Duodenal mucosa (tissue), 2 donors: ENCODE results near the gene ZBED4.

Experiments
- H3K27ac ChIP-seq: one replicate; pipeline ENCODE4 v1.7.0; 2013; ENCODE audit warnings: low read depth, low read length
- H3K27me3 ChIP-seq, 2 donors: one replicate each; pipeline ENCODE4 v1.7.0; 2013; ENCODE audit warnings: low read length in 2 of 2, control low read depth in 1 of 2; ENCODE audit not compliant: insufficient read depth in 2 of 2, control insufficient read depth in 1 of 2
- H3K36me3 ChIP-seq, 2 donors: one replicate each; pipeline ENCODE4 v1.7.0; 2013; ENCODE audit warnings: low read length in 2 of 2, control low read depth in 1 of 2; ENCODE audit not compliant: insufficient read depth in 2 of 2, control insufficient read depth in 1 of 2
- H3K4me1 ChIP-seq, 2 donors: one replicate each; pipeline ENCODE4 v1.7.0; 2013; ENCODE audit warnings: low read length in 2 of 2, control low read depth in 1 of 2; ENCODE audit not compliant: insufficient read depth in 2 of 2, control insufficient read depth in 1 of 2
- H3K4me3 ChIP-seq, 2 donors: one replicate each; pipeline ENCODE4 v1.7.0; 2013; ENCODE audit warnings: low read length in 2 of 2, low read depth in 1 of 2
- H3K9ac ChIP-seq, 2 donors: one replicate each; pipeline ENCODE4 v1.7.0; 2013; ENCODE audit warnings: low read length in 2 of 2, low read depth in 1 of 2
- H3K9me3 ChIP-seq, 2 donors: one replicate each; pipeline ENCODE4 v1.7.0; 2013; ENCODE audit warnings: low read length in 2 of 2, control low read depth in 1 of 2; ENCODE audit not compliant: control insufficient read depth in 1 of 2

The ZBED4 gene

DNA sequence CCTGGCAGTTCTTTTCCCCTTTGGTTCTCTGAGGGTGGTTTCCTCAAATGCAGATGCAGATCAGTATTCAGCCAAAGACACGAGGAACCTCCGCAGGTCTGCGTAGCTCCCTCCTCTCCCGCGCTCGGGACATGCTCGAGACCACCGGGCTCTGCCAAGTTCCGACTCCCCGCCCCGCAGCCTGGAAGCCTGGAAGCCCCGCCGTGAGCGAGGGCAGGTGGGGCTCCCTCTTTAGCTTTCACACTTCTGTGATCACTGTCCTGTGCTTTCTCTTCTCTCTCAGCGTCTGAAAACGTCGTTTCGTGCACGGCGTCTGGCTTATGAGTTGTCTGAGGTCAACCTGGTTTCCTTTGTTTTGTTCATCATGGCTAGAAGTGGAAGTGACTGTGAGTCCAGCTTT, 26.6 kb downstream of the ZBED4 start:
- Histone ChIP-seq H3K27me3 (no peaks in the 10 kb centered on the region), H3K4me3 (no peak overlapping the region), H3K36me3 (peaks cover 8 to 18% of the 10 kb centered on the region in 2 donors), H3K9ac (no peak overlapping the region), H3K4me1 (peaks cover 0 to 3% of the 10 kb centered on the region in 2 donors), H3K9me3 (no peaks in the 10 kb centered on the region), H3K27ac (no peak overlapping the region)

DNA sequence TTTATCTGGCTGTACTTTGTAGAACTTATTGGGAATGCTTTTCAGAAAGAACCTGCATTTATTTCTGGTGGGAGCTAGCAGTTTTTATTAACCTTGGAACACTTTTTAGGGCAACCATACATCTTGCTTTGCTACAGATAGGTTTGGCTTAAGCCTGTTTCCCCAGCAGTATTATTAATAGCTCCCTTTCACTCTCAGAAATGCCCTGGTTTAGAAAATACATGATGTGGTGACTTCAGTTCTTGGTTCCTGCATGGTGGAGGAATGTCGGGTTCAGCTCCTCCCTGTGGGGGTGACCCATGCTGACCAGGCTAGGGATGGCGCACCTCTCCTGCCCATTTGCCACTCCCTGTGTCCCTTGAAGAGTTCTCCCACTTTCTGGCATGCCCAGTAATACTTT, 28.2 kb downstream of the ZBED4 start:
- peaks cover 0 to 3% of the 10 kb centered on the region in 2 donors for H3K4me1 ChIP-seq
- H3K36me3 ChIP-seq, result peaks cover 18 to 32% of the 10 kb centered on the region in 2 donors
- H3K9ac ChIP-seq, result no peak overlapping the region
- no peaks in the 10 kb centered on the region for H3K9me3 ChIP-seq
- H3K4me3 ChIP-seq, result no peak overlapping the region
- H3K27ac ChIP-seq, result no peak overlapping the region
- H3K27me3 ChIP-seq, result no peaks in the 10 kb centered on the region

DNA sequence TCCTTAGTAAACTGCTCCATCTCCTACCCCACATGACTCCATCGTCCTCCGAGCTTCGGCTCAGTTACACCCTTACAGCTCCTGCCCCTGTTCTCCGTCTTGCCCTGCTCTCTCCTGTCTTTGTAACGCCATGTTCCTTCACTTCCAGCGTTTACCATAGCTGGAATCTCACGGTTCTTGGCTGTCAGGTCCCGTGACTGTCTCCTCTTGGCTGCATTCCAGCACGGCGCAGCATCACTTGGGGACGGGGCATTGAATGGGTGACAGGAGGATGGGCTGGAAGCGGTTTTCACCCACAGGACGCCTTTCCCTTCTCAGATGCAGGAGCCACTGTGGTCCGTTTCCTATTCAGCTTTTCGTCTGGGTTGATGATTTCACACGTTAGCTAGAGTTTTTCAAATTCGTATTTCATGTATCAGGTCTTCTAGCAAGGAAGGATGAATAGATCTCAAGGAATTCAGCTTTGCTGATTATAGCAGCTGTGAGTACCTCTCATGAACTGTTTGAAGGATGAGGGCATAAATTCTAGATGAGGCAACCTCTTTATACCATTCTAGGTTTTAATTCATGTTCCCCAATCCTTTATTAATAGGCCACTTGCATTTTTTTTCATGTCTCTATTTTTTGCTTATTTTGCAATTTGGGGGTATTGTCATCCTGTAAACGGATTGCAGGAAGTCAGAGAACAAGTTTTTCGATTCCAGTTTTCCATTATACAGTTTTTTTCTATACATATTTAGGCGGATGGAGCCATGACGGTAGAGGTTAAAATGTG, 29.1 kb downstream of the ZBED4 start:
- Histone ChIP-seq H3K4me3 (no peak overlapping the region), H3K27me3 (no peaks in the 10 kb centered on the region), H3K27ac (no peak overlapping the region), H3K36me3 (peaks cover 21 to 41% of the 10 kb centered on the region in 2 donors), H3K9me3 (no peaks in the 10 kb centered on the region), H3K9ac (no peak overlapping the region), H3K4me1 (peaks cover 0 to 3% of the 10 kb centered on the region in 2 donors)

DNA sequence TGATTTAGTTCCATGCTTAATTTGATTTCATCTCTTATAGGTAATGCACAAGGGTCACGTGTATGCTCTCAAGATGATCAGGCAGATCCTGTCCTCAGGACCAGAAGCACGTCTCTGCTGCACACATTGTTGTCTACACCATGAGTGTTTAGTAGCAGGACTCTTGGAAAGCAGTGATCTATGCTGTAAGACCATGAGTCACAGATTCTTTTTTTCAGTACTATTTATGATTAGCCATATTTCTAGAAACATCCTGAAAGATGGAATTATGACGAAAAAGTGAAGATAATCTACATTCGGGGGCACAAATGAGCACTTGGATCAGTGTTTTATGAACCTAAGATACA, 29.6 kb downstream of the ZBED4 start:
- Histone ChIP-seq H3K9ac (no peak overlapping the region), H3K27ac (no peak overlapping the region), H3K36me3 (peaks cover 21 to 46% of the 10 kb centered on the region in 2 donors), H3K4me3 (no peak overlapping the region), H3K9me3 (no peaks in the 10 kb centered on the region), H3K4me1 (peaks cover 0 to 3% of the 10 kb centered on the region in 2 donors), H3K27me3 (no peaks in the 10 kb centered on the region)

DNA sequence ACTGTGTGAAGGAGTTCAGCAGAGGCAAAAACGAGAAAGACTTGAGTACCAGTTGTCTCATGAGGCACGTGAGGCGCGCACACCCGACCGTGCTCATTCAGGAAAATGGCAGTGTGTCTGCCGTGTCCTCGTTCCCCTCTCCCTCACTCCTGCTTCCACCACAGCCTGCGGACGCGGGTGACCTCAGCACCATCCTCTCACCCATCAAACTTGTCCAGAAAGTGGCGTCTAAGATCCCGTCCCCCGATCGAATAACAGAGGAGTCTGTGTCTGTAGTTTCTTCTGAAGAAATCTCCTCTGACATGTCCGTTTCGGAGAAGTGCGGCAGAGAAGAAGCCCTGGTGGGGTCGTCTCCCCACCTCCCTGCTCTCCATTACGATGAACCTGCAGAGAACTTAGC, 30.4 kb downstream of the ZBED4 start:
- peaks cover 0 to 3% of the 10 kb centered on the region in 2 donors for H3K4me1 ChIP-seq
- no peaks in the 10 kb centered on the region for H3K27me3 ChIP-seq
- no peak overlapping the region for H3K9ac ChIP-seq
- no peak overlapping the region for H3K27ac ChIP-seq
- H3K4me3 ChIP-seq, result no peak overlapping the region
- H3K36me3 ChIP-seq, result peaks cover 21 to 51% of the 10 kb centered on the region in 2 donors
- H3K9me3 ChIP-seq, result no peaks in the 10 kb centered on the region

DNA sequence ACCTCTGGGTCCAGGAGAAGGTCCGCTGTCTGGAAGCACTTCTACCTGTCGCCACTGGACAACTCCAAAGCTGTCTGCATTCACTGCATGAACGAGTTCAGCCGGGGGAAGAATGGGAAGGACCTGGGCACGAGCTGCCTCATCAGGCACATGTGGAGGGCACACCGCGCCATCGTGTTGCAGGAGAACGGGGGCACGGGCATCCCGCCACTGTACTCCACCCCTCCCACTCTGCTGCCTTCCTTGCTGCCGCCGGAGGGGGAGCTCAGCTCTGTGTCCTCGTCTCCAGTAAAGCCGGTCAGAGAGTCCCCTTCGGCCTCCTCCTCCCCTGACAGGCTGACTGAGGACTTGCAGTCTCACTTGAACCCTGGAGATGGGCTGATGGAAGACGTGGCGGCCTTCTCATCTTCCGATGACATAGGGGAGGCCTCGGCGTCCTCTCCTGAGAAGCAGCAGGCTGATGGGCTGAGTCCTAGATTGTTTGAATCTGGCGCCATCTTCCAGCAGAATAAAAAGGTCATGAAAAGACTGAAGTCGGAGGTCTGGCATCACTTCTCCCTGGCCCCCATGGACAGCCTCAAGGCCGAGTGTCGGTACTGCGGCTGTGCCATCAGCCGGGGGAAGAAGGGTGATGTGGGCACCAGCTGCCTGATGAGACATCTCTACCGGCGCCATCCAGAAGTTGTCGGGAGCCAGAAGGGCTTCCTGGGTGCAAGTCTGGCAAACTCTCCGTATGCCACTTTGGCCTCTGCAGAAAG, 31.0 kb downstream of the ZBED4 start:
- H3K9ac ChIP-seq, result no peak overlapping the region
- no peaks in the 10 kb centered on the region for H3K9me3 ChIP-seq
- H3K27me3 ChIP-seq, result no peaks in the 10 kb centered on the region
- peaks cover 0 to 3% of the 10 kb centered on the region in 2 donors for H3K4me1 ChIP-seq
- H3K36me3 ChIP-seq, result peaks cover 25 to 53% of the 10 kb centered on the region in 2 donors
- H3K27ac ChIP-seq, result no peak overlapping the region
- no peak overlapping the region for H3K4me3 ChIP-seq

DNA sequence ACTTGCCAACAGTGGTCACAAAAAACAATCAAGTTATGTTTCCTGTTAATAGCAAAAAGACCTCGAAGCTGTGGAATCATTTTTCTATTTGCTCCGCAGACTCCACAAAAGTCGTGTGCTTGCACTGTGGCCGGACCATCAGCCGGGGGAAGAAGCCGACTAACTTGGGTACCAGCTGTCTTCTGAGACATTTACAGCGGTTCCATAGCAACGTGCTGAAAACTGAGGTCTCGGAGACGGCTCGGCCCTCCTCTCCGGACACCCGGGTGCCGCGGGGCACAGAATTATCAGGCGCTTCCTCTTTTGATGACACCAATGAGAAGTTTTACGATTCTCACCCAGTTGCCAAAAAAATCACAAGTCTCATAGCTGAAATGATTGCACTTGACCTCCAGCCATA, 31.6 kb downstream of the ZBED4 start:
- Histone ChIP-seq H3K27ac (no peak overlapping the region), H3K4me1 (peaks cover 0 to 3% of the 10 kb centered on the region in 2 donors), H3K36me3 (peaks cover 29 to 54% of the 10 kb centered on the region in 2 donors), H3K4me3 (no peak overlapping the region), H3K9ac (no peak overlapping the region), H3K9me3 (no peaks in the 10 kb centered on the region), H3K27me3 (no peaks in the 10 kb centered on the region)

DNA sequence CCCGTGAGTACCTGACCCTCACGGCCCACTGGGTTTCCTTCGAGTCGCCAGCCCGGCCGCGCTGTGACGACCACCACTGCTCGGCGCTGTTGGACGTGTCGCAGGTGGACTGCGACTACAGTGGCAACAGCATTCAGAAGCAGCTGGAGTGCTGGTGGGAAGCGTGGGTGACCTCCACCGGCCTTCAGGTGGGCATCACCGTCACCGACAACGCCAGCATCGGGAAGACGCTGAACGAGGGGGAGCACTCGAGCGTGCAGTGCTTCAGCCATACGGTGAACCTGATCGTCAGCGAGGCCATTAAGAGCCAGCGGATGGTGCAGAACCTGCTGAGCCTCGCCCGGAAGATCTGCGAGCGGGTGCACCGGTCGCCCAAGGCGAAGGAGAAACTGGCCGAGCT, 32.2 kb downstream of the ZBED4 start:
- Histone ChIP-seq H3K4me1 (peaks cover 0 to 3% of the 10 kb centered on the region in 2 donors), H3K36me3 (peaks cover 29 to 54% of the 10 kb centered on the region in 2 donors), H3K27ac (no peak overlapping the region)

DNA sequence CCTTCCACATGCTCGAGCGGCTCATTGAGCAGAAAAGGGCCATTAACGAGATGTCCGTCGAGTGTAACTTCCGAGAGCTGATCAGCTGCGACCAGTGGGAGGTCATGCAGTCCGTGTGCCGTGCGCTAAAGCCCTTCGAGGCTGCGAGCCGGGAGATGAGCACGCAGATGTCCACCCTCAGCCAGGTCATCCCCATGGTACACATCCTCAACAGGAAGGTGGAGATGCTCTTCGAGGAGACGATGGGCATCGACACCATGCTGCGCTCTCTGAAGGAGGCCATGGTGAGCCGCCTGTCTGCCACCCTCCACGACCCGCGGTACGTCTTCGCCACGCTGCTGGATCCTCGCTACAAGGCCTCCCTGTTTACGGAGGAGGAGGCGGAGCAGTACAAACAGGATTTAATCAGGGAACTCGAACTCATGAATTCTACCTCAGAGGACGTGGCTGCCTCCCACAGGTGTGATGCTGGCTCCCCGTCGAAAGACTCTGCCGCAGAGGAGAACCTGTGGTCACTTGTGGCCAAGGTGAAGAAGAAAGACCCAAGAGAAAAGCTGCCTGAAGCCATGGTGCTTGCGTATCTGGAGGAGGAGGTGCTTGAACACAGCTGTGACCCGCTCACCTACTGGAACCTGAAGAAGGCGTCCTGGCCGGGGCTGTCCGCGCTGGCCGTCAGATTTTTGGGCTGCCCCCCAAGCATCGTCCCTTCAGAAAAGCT, 32.9 kb downstream of the ZBED4 start:
- Histone ChIP-seq H3K27me3 (no peaks in the 10 kb centered on the region), H3K4me3 (no peak overlapping the region), H3K36me3 (peaks cover 35 to 57% of the 10 kb centered on the region in 2 donors), H3K4me1 (peaks cover 0 to 3% of the 10 kb centered on the region in 2 donors), H3K27ac (no peak overlapping the region), H3K9me3 (no peaks in the 10 kb centered on the region), H3K9ac (no peak overlapping the region)

More for the DNA sequence above, 32.2 kb downstream of the ZBED4 start:
- Histone ChIP-seq H3K27me3 (no peaks in the 10 kb centered on the region), H3K4me3 (no peak overlapping the region), H3K9me3 (no peaks in the 10 kb centered on the region), H3K9ac (no peak overlapping the region)

DNA sequence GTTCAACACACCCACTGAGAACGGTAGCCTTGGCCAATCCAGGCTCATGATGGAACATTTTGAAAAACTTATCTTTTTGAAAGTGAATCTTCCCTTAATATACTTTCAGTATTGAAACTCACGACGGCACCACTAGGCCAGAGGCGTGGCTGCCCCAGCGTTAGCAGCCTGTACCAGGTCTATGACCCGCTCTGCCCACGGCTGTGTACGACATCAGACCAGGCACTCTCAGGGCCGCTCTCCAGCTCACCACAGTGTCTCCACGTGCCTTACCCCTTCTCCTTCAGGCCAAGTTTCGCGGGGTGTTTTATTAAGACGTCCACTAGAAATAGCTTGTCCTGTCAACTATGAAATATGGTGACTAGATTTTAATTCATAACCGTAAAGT, 33.4 kb downstream of the ZBED4 start:
- Histone ChIP-seq H3K9me3 (no peaks in the 10 kb centered on the region), H3K9ac (no peak overlapping the region), H3K4me3 (no peak overlapping the region), H3K27me3 (no peaks in the 10 kb centered on the region), H3K27ac (no peak overlapping the region), H3K4me1 (peaks cover 0 to 3% of the 10 kb centered on the region in 2 donors), H3K36me3 (peaks cover 35 to 58% of the 10 kb centered on the region in 2 donors)
